Effector memory CD8-positive, alpha-beta T cell (primary cell): ENCODE results near the gene FHIT.

Source experiments
- ATAC-seq: fragments of 150-1000 bp; cut with Tn5 transposase; replicated peaks from 2 replicates; pipeline ENCODE4 v1.10.0; 2021; ENCODE audit warnings: mild to moderate bottlenecking, moderate library complexity
- DNase-seq, 3 experiments: peaks; one replicate each; pipeline ENCODE4 v3.0.0; 2021
- H3K27ac Mint-ChIP-seq, 2 donors: one replicate each; pipeline ENCODE4 v1.8.0; 2022; ENCODE audit warnings: mild to moderate bottlenecking in 2 of 2, mixed read lengths in 2 of 2, moderate library complexity in 2 of 2
- H3K27me3 Mint-ChIP-seq, 2 donors: one replicate each; pipeline ENCODE4 v1.8.0; 2022; ENCODE audit warnings: mixed read lengths in 2 of 2
- H3K36me3 Mint-ChIP-seq: one replicate; pipeline ENCODE4 v1.8.0; 2022; ENCODE audit warnings: mild to moderate bottlenecking, moderate library complexity, mixed read lengths; ENCODE audit not compliant: insufficient read depth
- H3K4me1 Mint-ChIP-seq, 2 donors: one replicate each; pipeline ENCODE4 v1.8.0; 2022; ENCODE audit warnings: low read depth in 2 of 2, mixed read lengths in 2 of 2
- H3K4me3 Mint-ChIP-seq, 2 donors: one replicate each; pipeline ENCODE4 v1.8.0; 2022; ENCODE audit warnings: mild to moderate bottlenecking in 2 of 2, mixed read lengths in 2 of 2, moderate library complexity in 2 of 2
- H3K9me3 Mint-ChIP-seq, 2 donors: one replicate each; pipeline ENCODE4 v1.8.0; 2022; ENCODE audit warnings: mixed read lengths in 2 of 2

FHIT gene

GRCh38 chr3:60514866-60515265, 736.4 kb downstream of the FHIT start:
- Mint-ChIP-seq H3K9me3 (no peaks in the 10 kb centered on the region), H3K36me3 (no peaks in the 10 kb centered on the region), H3K27ac (no peak overlapping the region)

DNA sequence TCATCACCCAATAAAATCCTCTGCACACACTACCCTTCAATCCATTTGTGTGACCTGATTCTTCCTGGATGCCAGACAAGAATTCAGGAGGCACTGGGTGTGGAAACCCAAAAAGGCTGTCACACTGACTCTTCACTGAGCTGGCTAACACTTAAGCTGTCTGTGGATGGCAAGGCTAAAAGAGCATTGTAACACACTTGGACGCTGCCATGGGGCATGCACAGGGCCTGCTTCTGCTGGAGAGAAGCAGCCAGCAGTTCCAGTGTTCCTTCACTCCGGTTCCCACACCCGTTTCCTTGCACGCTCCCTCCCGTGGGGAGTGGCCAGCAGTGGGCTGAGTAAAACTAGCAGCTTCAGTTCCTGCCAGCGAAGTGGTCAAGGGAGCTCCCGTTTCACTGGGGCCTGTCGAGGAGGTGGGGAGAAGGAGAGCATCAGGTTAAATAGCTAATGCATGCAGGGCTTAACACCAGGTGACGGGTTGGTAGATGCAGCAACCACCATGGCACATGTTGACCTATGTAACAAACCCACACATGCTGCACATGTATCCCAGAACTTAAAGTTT, 737.1 kb downstream of the FHIT start:
- Mint-ChIP-seq H3K9me3 (no peaks in the 10 kb centered on the region), H3K4me1 (no peaks in the 10 kb centered on the region), H3K36me3 (no peaks in the 10 kb centered on the region), H3K4me3 (no peak overlapping the region), H3K27me3 (no peaks in the 10 kb centered on the region), H3K27ac (no peak overlapping the region)
- DNase-seq (no peak), ATAC-seq (no peak)

More at GRCh38 chr3:60514866-60515265, 736.4 kb downstream of the FHIT start:
- Mint-ChIP-seq H3K4me3 (no peak overlapping the region), H3K4me1 (no peaks in the 10 kb centered on the region), H3K27me3 (no peaks in the 10 kb centered on the region)
- ATAC-seq (no peak), DNase-seq (no peak)

DNA sequence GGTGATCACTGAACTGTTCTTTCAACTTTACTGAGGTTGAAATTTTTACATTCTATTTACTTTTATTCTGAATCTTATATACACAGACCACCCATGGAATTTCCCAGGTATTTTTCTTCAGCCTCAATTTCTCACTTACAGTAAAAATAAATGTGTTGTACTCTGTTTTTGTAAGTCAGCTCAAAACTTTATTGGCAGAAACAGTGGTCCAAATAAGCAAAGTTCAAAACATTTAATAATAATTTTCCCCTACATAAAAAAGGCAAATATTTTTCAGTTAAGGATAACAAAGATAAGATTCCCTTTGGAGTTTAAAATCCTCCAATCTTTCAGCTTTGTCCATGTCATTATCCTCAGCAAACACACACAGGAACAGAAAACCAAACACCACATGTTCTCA, 738.0 kb downstream of the FHIT start:
- ATAC-seq (no peak), DNase-seq (no peak)
- Mint-ChIP-seq H3K9me3 (no peaks in the 10 kb centered on the region), H3K36me3 (no peaks in the 10 kb centered on the region), H3K4me1 (no peaks in the 10 kb centered on the region), H3K27me3 (no peaks in the 10 kb centered on the region), H3K27ac (no peak overlapping the region), H3K4me3 (no peak overlapping the region)

DNA sequence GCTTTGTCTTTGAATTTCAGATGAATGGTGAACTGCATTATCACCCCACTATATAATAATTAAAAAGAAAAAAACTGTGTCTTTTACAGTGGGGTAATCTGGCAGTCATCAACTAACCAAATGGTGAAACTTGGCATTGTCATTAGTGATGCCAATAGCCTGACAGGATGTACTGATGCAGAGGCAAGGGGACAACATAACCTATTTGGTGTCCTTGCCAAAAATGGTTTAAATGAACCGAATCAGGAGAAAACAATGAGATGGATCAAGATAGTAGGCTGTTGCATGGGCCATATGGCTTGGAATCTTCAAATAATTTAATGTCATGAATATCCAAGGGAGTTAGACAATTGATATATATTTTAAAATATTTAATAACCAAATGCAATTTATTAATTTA, 738.7 kb downstream of the FHIT start:
- H3K27me3 Mint-ChIP-seq = no peaks in the 10 kb centered on the region
- no peaks in the 10 kb centered on the region for H3K4me1 Mint-ChIP-seq
- H3K4me3 Mint-ChIP-seq = no peak overlapping the region
- no peaks in the 10 kb centered on the region for H3K36me3 Mint-ChIP-seq
- ATAC-seq (no peak), DNase-seq (no peak)
- H3K27ac Mint-ChIP-seq = no peak overlapping the region
- peaks cover 0 to 7% of the 10 kb centered on the region in 2 donors for H3K9me3 Mint-ChIP-seq

DNA sequence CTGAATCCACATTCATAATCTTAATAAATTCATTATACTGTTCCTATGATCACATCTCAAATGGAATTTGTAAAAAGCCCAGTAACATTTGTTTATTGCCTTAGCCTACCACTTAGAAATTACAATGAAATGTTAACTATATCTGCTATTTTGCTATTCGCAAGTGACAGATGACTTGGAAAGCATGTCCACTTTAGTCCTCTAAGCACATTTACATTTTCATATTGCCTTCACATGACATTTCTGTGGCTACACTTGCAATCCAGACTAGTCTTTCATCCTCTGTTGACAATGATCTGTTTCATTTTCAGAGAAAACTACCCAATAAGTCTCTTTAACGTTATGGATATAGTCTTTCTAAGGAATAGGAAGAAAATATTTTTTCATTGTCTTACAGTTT, 741.8 kb downstream of the FHIT start:
- H3K36me3 Mint-ChIP-seq = no peaks in the 10 kb centered on the region
- no peak overlapping the region for H3K4me3 Mint-ChIP-seq
- ATAC-seq (no peak), DNase-seq (no peak)
- no peaks in the 10 kb centered on the region for H3K4me1 Mint-ChIP-seq
- H3K27me3 Mint-ChIP-seq = no peaks in the 10 kb centered on the region
- H3K9me3 Mint-ChIP-seq = peaks cover 1 to 14% of the 10 kb centered on the region in 2 donors
- H3K27ac Mint-ChIP-seq = no peak overlapping the region

- H3K36me3 Mint-ChIP-seq = no peaks in the 10 kb centered on the region
- no peak overlapping the region for H3K4me3 Mint-ChIP-seq
- DNase-seq (no peak), ATAC-seq (no peak)
- H3K27ac Mint-ChIP-seq = no peak overlapping the region
- no peaks in the 10 kb centered on the region for H3K4me1 Mint-ChIP-seq
- no peaks in the 10 kb centered on the region for H3K27me3 Mint-ChIP-seq
- peaks cover 1 to 14% of the 10 kb centered on the region in 2 donors for H3K9me3 Mint-ChIP-seq
These were observed 746.3 kb downstream of the FHIT start for GRCh38 chr3:60504827-60505457.

DNA sequence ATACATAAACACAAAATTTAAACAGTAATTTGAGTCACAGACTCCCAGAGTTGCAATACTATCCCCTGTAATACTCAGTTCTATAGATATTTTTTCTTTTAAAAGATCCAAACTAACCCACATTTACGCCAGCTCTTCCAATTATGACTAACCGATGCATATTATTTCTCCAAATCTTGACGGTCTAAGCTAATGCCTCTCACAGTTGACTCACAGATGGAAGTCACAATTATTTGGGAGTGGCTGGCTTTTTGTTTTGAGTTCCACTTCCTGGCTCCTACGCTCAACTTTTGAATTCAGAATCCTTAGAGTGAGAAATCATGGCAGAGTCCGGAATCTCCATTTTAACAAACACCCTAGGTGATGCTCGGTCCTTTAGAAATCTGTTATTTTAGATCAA, 749.9 kb downstream of the FHIT start:
- H3K36me3 Mint-ChIP-seq = no peaks in the 10 kb centered on the region
- no peak overlapping the region for H3K27ac Mint-ChIP-seq
- H3K9me3 Mint-ChIP-seq = peaks cover 0 to 1% of the 10 kb centered on the region in 2 donors
- peaks cover 0 to 8% of the 10 kb centered on the region in 2 donors for H3K27me3 Mint-ChIP-seq
- ATAC-seq = no peak
- H3K4me3 Mint-ChIP-seq = no peak overlapping the region
- no peaks in the 10 kb centered on the region for H3K4me1 Mint-ChIP-seq
- no peak for DNase-seq

DNA sequence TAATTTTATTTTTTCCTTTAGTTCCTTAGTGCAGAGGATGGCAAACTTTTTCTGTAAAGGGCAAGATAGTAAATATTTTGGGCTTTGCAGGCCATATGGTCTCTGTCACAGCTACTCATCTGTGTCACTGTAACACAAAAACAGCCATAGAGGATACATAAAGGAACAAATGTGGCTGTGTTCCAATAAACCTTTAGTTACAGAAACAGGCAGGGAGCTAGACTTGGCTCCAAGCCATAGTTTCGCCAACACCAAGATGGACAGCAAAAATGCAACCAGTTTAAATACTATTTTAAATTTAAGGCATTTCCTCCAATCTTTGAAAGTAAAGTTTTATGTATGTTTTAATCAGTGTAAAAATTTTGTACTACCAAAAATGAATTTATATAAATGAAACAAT, 753.4 kb downstream of the FHIT start:
- Mint-ChIP-seq H3K9me3 (peaks cover 0 to 6% of the 10 kb centered on the region in 2 donors), H3K36me3 (no peaks in the 10 kb centered on the region), H3K4me1 (no peaks in the 10 kb centered on the region), H3K4me3 (no peak overlapping the region), H3K27ac (no peak overlapping the region), H3K27me3 (peaks cover 0 to 16% of the 10 kb centered on the region in 2 donors)
- no peak for DNase-seq
- ATAC-seq = no peak

DNA sequence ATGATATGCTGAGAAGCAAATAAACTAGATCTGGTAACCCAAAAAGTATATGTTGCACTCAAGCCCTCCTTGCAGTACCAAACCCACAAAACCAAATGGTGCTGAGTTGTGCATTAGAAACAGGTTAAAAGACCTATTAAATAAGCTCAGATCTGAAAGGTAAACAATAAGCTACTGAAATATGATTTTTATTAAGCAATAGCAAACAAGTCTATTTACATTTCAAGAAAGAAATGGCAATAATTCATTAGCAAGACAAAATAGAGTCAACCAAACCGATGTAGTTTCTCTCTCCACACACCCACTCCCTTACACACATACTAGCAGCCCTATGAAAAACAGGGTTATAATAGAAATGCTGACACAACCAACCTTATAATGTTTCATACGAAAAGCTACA, 760.3 kb downstream of the FHIT start:
- Mint-ChIP-seq H3K4me1 (no peaks in the 10 kb centered on the region), H3K27ac (no peak overlapping the region), H3K36me3 (no peaks in the 10 kb centered on the region), H3K9me3 (peaks cover 0 to 7% of the 10 kb centered on the region in 2 donors), H3K4me3 (no peak overlapping the region), H3K27me3 (peaks cover 0 to 9% of the 10 kb centered on the region in 2 donors)
- ATAC-seq = no peak
- DNase-seq = no peak

- Mint-ChIP-seq H3K27ac (no peak overlapping the region), H3K36me3 (no peaks in the 10 kb centered on the region), H3K4me1 (no peaks in the 10 kb centered on the region), H3K9me3 (no peaks in the 10 kb centered on the region), H3K27me3 (peaks cover 0 to 7% of the 10 kb centered on the region in 2 donors), H3K4me3 (no peak overlapping the region)
- DNase-seq (no peak), ATAC-seq (no peak)
These were observed 776.2 kb downstream of the FHIT start for GRCh38 chr3:60475096-60475495.

- no peak for DNase-seq
- Mint-ChIP-seq H3K27me3 (peaks cover 0 to 20% of the 10 kb centered on the region in 2 donors), H3K36me3 (no peaks in the 10 kb centered on the region), H3K9me3 (peaks cover 6 to 15% of the 10 kb centered on the region in 2 donors), H3K4me3 (no peak overlapping the region), H3K27ac (no peak overlapping the region), H3K4me1 (no peaks in the 10 kb centered on the region)
- ATAC-seq = no peak
These were observed 781.8 kb downstream of the FHIT start for GRCh38 chr3:60469481-60469880.

- no peak overlapping the region for H3K4me3 Mint-ChIP-seq
- H3K27ac Mint-ChIP-seq = no peak overlapping the region
These were observed 787.6 kb downstream of the FHIT start for GRCh38 chr3:60463685-60464084.

GRCh38 chr3:60461267-60461666, 790.0 kb downstream of the FHIT start:
- Mint-ChIP-seq H3K27me3 (peaks cover 0 to 4% of the 10 kb centered on the region in 2 donors), H3K4me3 (no peak overlapping the region), H3K9me3 (peaks cover 2 to 11% of the 10 kb centered on the region in 2 donors), H3K4me1 (no peaks in the 10 kb centered on the region), H3K27ac (no peak overlapping the region), H3K36me3 (no peaks in the 10 kb centered on the region)
- ATAC-seq (no peak), DNase-seq (no peak)

More at GRCh38 chr3:60463685-60464084, 787.6 kb downstream of the FHIT start:
- H3K4me1 Mint-ChIP-seq = no peaks in the 10 kb centered on the region
- ATAC-seq (no peak), DNase-seq (no peak)
- no peaks in the 10 kb centered on the region for H3K27me3 Mint-ChIP-seq
- H3K9me3 Mint-ChIP-seq = peaks cover 0 to 11% of the 10 kb centered on the region in 2 donors
- no peaks in the 10 kb centered on the region for H3K36me3 Mint-ChIP-seq

DNA sequence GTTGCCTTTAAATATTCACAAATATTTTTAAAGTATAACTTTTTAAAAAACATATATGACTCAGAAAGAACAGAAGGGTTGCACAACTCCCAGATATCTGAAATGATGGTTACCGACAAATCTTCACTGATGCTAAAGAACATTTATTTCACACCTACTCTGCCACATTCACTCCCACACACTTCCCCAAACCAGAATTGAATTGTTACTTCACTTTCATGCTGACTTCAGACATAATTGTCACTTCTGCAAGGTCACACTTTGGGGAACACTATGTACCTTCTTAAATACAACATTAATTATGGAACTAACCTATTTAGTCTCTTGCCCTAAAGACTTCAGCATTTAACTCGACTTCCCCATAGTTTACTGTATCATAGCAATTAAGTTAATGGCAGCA, 795.1 kb downstream of the FHIT start:
- H3K27ac Mint-ChIP-seq = no peak overlapping the region
- no peak for DNase-seq

More for the DNA sequence above, 795.1 kb downstream of the FHIT start:
- H3K4me1 Mint-ChIP-seq = no peaks in the 10 kb centered on the region
- no peaks in the 10 kb centered on the region for H3K36me3 Mint-ChIP-seq
- peaks cover 0 to 3% of the 10 kb centered on the region in 2 donors for H3K9me3 Mint-ChIP-seq
- no peak overlapping the region for H3K4me3 Mint-ChIP-seq
- peaks cover 0 to 7% of the 10 kb centered on the region in 2 donors for H3K27me3 Mint-ChIP-seq
- no peak for ATAC-seq
